Ascending aorta (tissue), 2 donors: ENCODE data around the gene CYP2U1. TPM values are rescaled to one million over a fixed set of nuclear protein-coding genes. Genes with fewer than 3 reads are reported as not detected.
"Not testable (repeated sequence)": the region's sequence is repeated elsewhere in the genome, so short reads cannot be mapped to it uniquely, and the experiment has no call there.

ENCODE experiments used
- DNase-seq, 2 donors: peaks; one replicate each; pipeline ENCODE4 v3.0.0-alpha.2; 2019; ENCODE audit warnings: low spot score in 2 of 2
- H3K27ac ChIP-seq, 2 donors: fragments of 200-600 bp; sonication (generic); one replicate each; pipeline ENCODE4 v1.5.1; 2016 to 2017; ENCODE audit warnings: mild to moderate bottlenecking in 1 of 2
- H3K27me3 ChIP-seq: fragments of 200-600 bp; sonication (generic); one replicate; pipeline ENCODE4 v1.5.1; 2017
- H3K36me3 ChIP-seq, 2 donors: fragments of 200-600 bp; sonication (generic); one replicate each; pipeline ENCODE4 v1.5.1; 2016
- H3K4me1 ChIP-seq, 2 donors: fragments of 200-600 bp; sonication (generic); one replicate each; pipeline ENCODE4 v1.5.1; 2016 to 2017; ENCODE audit warnings: mild to moderate bottlenecking in 1 of 2
- H3K4me3 ChIP-seq, 2 donors: fragments of 200-600 bp; sonication (generic); one replicate each; pipeline ENCODE4 v1.5.1; 2016 to 2017; ENCODE audit warnings: mild to moderate bottlenecking in 1 of 2
- H3K9me3 ChIP-seq, 2 donors: fragments of 200-600 bp; sonication (generic); one replicate each; pipeline ENCODE4 v1.5.1; 2016
- intact Hi-C: fragments of 100-400 bp; cut with DNase I; formaldehyde crosslinking; loops from one replicate; pipeline ENCODE4 v1.15.1; 2023
- total RNA-seq: library from RNA; depleted of rRNA; stranded (reverse); fragments of >200 nt; gene quantifications from one replicate; pipeline ENCODE4 v1.1.0, GENCODE V29; 2016
- TF ChIP-seq, protein P1 (sequence below), 3 experiments: fragments of 200-600 bp in 2 of 3; fragments of 450-650 bp in 1 of 3; sonication (generic) in 2 of 3; IDR thresholded peaks; one replicate each; pipeline ENCODE4 v1.5.1; 2016 to 2019; ENCODE audit warnings: antibody characterized with exemption in 3 of 3, mild to moderate bottlenecking in 1 of 3, moderate library complexity in 1 of 3

Gene CYP2U1
- total RNA-seq, 1 donor from 2014 or later: 23.8 TPM

DNA sequence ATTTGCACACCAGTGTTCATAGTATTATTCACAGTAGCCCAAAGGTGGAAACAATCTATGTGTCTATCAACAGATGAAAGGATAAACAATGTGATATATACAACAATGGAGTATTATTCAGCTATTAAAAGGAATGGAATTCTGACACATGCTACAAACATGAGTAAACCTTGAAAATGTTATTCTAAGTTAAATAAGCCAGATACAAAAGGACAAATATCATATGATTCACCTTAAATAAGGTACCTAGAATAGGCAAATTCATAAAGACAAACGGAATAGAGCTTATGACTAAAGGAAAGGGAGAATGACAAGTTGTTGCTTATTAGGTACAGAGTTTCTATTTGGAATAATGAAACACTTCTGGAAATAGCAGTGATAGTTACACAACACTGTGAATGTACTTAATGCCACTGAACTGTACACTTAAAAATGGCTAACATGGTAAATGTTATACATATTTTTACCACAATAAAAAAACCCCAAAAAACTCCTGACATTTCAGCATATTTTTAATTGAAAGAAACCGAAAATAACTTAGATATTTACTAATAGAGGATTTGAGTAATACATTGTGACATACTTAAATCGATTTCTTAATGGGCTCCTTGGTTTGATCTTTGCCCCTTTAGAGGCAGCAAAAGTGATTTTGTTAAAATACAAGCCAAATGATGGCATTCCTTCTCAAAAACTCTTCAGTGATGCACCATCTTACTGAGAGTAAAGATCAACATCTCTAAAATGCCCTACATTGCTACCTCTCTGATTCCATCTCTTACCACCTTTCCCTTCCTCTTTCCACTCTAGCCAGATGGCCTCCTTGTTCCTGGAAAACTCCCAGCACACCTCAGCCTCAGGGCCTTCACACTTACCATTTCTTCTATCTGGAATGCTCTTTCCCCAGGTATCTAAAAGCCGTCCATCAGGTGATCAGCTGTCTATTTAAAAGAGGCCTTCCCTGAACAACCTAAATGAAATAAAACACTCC, 8.6 kb upstream of the CYP2U1 start:
- TF ChIP-seq, protein P1, sequence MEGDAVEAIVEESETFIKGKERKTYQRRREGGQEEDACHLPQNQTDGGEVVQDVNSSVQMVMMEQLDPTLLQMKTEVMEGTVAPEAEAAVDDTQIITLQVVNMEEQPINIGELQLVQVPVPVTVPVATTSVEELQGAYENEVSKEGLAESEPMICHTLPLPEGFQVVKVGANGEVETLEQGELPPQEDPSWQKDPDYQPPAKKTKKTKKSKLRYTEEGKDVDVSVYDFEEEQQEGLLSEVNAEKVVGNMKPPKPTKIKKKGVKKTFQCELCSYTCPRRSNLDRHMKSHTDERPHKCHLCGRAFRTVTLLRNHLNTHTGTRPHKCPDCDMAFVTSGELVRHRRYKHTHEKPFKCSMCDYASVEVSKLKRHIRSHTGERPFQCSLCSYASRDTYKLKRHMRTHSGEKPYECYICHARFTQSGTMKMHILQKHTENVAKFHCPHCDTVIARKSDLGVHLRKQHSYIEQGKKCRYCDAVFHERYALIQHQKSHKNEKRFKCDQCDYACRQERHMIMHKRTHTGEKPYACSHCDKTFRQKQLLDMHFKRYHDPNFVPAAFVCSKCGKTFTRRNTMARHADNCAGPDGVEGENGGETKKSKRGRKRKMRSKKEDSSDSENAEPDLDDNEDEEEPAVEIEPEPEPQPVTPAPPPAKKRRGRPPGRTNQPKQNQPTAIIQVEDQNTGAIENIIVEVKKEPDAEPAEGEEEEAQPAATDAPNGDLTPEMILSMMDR (IDR thresholded peaks at IDR 0.05): no peak
- no peak for DNase-seq
- Histone ChIP-seq H3K27ac (no peak overlapping the region), H3K4me1 (no peaks in the 10 kb centered on the region), H3K27me3 (no peaks in the 10 kb centered on the region), H3K4me3 (no peak overlapping the region), H3K9me3 (peaks cover 9 to 21% of the 10 kb centered on the region in 2 donors), H3K36me3 (no peaks in the 10 kb centered on the region)
- intact Hi-C loops: no loop called here

GRCh38 chr4:107925713-107926112, 5.6 kb upstream of the CYP2U1 start:
- H3K27ac ChIP-seq, H3K9me3 ChIP-seq, H3K27me3 ChIP-seq, H3K4me3 ChIP-seq, H3K4me1 ChIP-seq, DNase-seq, H3K36me3 ChIP-seq, intact Hi-C loops: not testable (repeated sequence)

DNA sequence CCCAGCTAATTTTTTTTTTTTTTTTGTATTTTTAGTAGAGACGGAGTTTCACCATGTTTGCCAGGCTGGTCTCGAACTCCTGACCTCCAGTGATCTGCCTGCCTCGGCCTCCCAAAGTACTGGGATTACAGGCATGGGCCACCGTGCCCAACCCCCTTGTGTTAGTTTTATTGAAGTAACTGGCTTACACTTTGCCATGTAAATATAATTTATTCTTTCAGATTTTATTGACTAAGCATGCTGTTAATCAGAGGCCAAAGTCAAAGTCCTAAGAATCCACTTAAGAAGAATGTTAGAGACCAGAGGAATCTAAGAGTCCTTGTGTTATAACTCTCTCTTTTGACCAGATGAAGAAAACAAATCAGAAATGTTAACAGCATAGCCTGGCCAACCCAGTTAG, 4.5 kb upstream of the CYP2U1 start:
- H3K27me3 ChIP-seq, H3K4me1 ChIP-seq, DNase-seq, H3K4me3 ChIP-seq, H3K36me3 ChIP-seq, H3K27ac ChIP-seq, H3K9me3 ChIP-seq, intact Hi-C loops: not testable (repeated sequence)

- Histone ChIP-seq H3K4me3 (peak overlapping the region; percentile 72 to 85), H3K9me3 (no peaks in the 10 kb centered on the region), H3K27ac (peak overlapping the region; percentile 74 to 77), H3K36me3 (no peaks in the 10 kb centered on the region), H3K4me1 (peaks cover 0 to 12% of the 10 kb centered on the region in 2 donors), H3K27me3 (no peaks in the 10 kb centered on the region)
- DNase-seq: peak in 1 of 2 donors; percentile 70
- intact Hi-C loops: loop anchor here (1.0 to 5.0 kb wide), 5 partner anchors 57 to 240 kb away; partner anchors contain the start of genes HADH and SGMS2
- TF ChIP-seq, protein P1 (IDR thresholded peaks at IDR 0.05): no peak
Observed at GRCh38 chr4:107931775-107932321, 499 bp downstream of the CYP2U1 start.

GRCh38 chr4:107935246-107935645, 3.9 kb downstream of the CYP2U1 start:
- intact Hi-C loops: no loop called here
- DNase-seq: no peak
- Histone ChIP-seq H3K36me3 (no peaks in the 10 kb centered on the region), H3K27ac (no peak overlapping the region), H3K27me3 (no peaks in the 10 kb centered on the region), H3K4me1 (peaks cover 0 to 12% of the 10 kb centered on the region in 2 donors), H3K4me3 (no peak overlapping the region), H3K9me3 (no peaks in the 10 kb centered on the region)
- TF ChIP-seq, protein P1 (IDR thresholded peaks at IDR 0.05): no peak

GRCh38 chr4:107937040-107937439, 5.7 kb downstream of the CYP2U1 start:
- H3K4me1 ChIP-seq: peaks cover 0 to 5% of the 10 kb centered on the region in 2 donors
- intact Hi-C loops: no loop called here
- H3K36me3 ChIP-seq: no peaks in the 10 kb centered on the region
- H3K9me3 ChIP-seq: no peaks in the 10 kb centered on the region
- TF ChIP-seq, protein P1 (IDR thresholded peaks at IDR 0.05): no peak
- no peak for DNase-seq
- H3K27me3 ChIP-seq: no peaks in the 10 kb centered on the region
- no peak overlapping the region for H3K4me3 ChIP-seq
- H3K27ac ChIP-seq: no peak overlapping the region
